Ascending aorta (tissue), 2 donors: Measurements from ENCODE around the gene MB21D2. TPM values are rescaled to one million over a fixed set of nuclear protein-coding genes. Genes with fewer than 3 reads are reported as not detected.

ENCODE experiments used
- DNase-seq, 2 donors: peaks; one replicate each; pipeline ENCODE4 v3.0.0-alpha.2; 2019; ENCODE audit warnings: low spot score in 2 of 2
- H3K27ac ChIP-seq, 2 donors: fragments of 200-600 bp; sonication (generic); one replicate each; pipeline ENCODE4 v1.5.1; 2016 to 2017; ENCODE audit warnings: mild to moderate bottlenecking in 1 of 2
- H3K27me3 ChIP-seq: fragments of 200-600 bp; sonication (generic); one replicate; pipeline ENCODE4 v1.5.1; 2017
- H3K36me3 ChIP-seq, 2 donors: fragments of 200-600 bp; sonication (generic); one replicate each; pipeline ENCODE4 v1.5.1; 2016
- H3K4me1 ChIP-seq, 2 donors: fragments of 200-600 bp; sonication (generic); one replicate each; pipeline ENCODE4 v1.5.1; 2016 to 2017; ENCODE audit warnings: mild to moderate bottlenecking in 1 of 2
- H3K4me3 ChIP-seq, 2 donors: fragments of 200-600 bp; sonication (generic); one replicate each; pipeline ENCODE4 v1.5.1; 2016 to 2017; ENCODE audit warnings: mild to moderate bottlenecking in 1 of 2
- H3K9me3 ChIP-seq, 2 donors: fragments of 200-600 bp; sonication (generic); one replicate each; pipeline ENCODE4 v1.5.1; 2016
- CTCF ChIP-seq, 3 experiments: fragments of 200-600 bp in 2 of 3; fragments of 450-650 bp in 1 of 3; sonication (generic) in 2 of 3; IDR thresholded peaks; one replicate each; pipeline ENCODE4 v1.5.1; 2016 to 2019; ENCODE audit warnings: antibody characterized with exemption in 3 of 3, mild to moderate bottlenecking in 1 of 3, moderate library complexity in 1 of 3
- intact Hi-C: fragments of 100-400 bp; cut with DNase I; formaldehyde crosslinking; loops from one replicate; pipeline ENCODE4 v1.15.1; 2023
- total RNA-seq: library from RNA; depleted of rRNA; stranded (reverse); fragments of >200 nt; gene quantifications from one replicate; pipeline ENCODE4 v1.1.0, GENCODE V29; 2016

MB21D2 gene
- total RNA-seq, 1 donor from 2014 or later, result 0.11 TPM

- no peak for TF ChIP-seq CTCF (IDR thresholded peaks at IDR 0.05)
- Histone ChIP-seq H3K36me3 (no peaks in the 10 kb centered on the region), H3K9me3 (no peaks in the 10 kb centered on the region), H3K4me3 (no peak overlapping the region), H3K27me3 (no peaks in the 10 kb centered on the region), H3K4me1 (no peaks in the 10 kb centered on the region), H3K27ac (no peak overlapping the region)
- intact Hi-C loops, result no loop called here
- DNase-seq, result no peak
Observed at GRCh38 chr3:192842138-192842537, 75.5 kb downstream of the MB21D2 start.

- H3K9me3 ChIP-seq, result no peaks in the 10 kb centered on the region
- intact Hi-C loops, result no loop called here
- H3K27ac ChIP-seq, result no peak overlapping the region
- no peak for TF ChIP-seq CTCF (IDR thresholded peaks at IDR 0.05)
- DNase-seq, result no peak
- H3K36me3 ChIP-seq, result no peaks in the 10 kb centered on the region
- no peaks in the 10 kb centered on the region for H3K27me3 ChIP-seq
- no peaks in the 10 kb centered on the region for H3K4me1 ChIP-seq
- H3K4me3 ChIP-seq, result no peak overlapping the region
Observed at GRCh38 chr3:192841428-192841827, 76.2 kb downstream of the MB21D2 start.

- TF ChIP-seq CTCF (IDR thresholded peaks at IDR 0.05), result no peak
Observed at GRCh38 chr3:192840143-192840836, 77.4 kb downstream of the MB21D2 start.

GRCh38 chr3:192835818-192836815 is 81.5 kb downstream of the MB21D2 start:
- DNase-seq, result no peak
- Histone ChIP-seq H3K9me3 (no peaks in the 10 kb centered on the region), H3K27ac (peak overlapping the region in 1 of 2 donors; percentile 10), H3K36me3 (no peaks in the 10 kb centered on the region), H3K4me3 (no peak overlapping the region), H3K27me3 (no peaks in the 10 kb centered on the region), H3K4me1 (peaks cover 4 to 7% of the 10 kb centered on the region in 2 donors)
- intact Hi-C loops, result no loop called here
- TF ChIP-seq CTCF (IDR thresholded peaks at IDR 0.05), result no peak

More at GRCh38 chr3:192840143-192840836, 77.4 kb downstream of the MB21D2 start:
- Histone ChIP-seq H3K27ac (no peak overlapping the region), H3K9me3 (no peaks in the 10 kb centered on the region), H3K36me3 (no peaks in the 10 kb centered on the region), H3K4me1 (no peaks in the 10 kb centered on the region), H3K4me3 (no peak overlapping the region), H3K27me3 (no peaks in the 10 kb centered on the region)
- intact Hi-C loops, result no loop called here
- DNase-seq, result no peak

GRCh38 chr3:192834428-192834827 is 83.2 kb downstream of the MB21D2 start:
- H3K36me3 ChIP-seq, result no peaks in the 10 kb centered on the region
- no peak overlapping the region for H3K4me3 ChIP-seq
- H3K9me3 ChIP-seq, result no peaks in the 10 kb centered on the region
- no peaks in the 10 kb centered on the region for H3K27me3 ChIP-seq
- H3K4me1 ChIP-seq, result peaks cover 12 to 18% of the 10 kb centered on the region in 2 donors
- intact Hi-C loops, result loop anchor here (5.0 kb wide), 1 partner anchor 408 kb away; the partner anchor contains the start of gene PLAAT1
- H3K27ac ChIP-seq, result no peak overlapping the region
- DNase-seq, result no peak
- TF ChIP-seq CTCF (IDR thresholded peaks at IDR 0.05), result no peak
